ENCODE results near the gene RNF121.
"Not testable (repeated sequence)": the region's sequence is repeated elsewhere in the genome, so short reads cannot be mapped to it uniquely, and the experiment has no call there.

- TF ChIP-seq CTCF (IDR thresholded peaks at IDR 0.05; ENCODE audit: low read length); EZH2phosphoT487 (IDR thresholded peaks at IDR 0.05; ENCODE audit: low read length); EZH2 (optimal IDR thresholded peaks at IDR 0.05; ENCODE audit: low read depth, low read length): not testable (repeated sequence)
Observed at GRCh38 chr11:71901137-71901536, 27.7 kb upstream of the RNF121 start.

Measured in MM.1S (cell line).